WTC11 (cell line): ENCODE measurements around the gene GPX3.

Experiments
- ATF1 ChIP-seq: sonication (generic); formaldehyde crosslinking; IDR thresholded peaks from 2 replicates; pipeline ENCODE4 v1.8.1; 2023; ENCODE audit warnings: mild to moderate bottlenecking, moderate library complexity, missing genetic modification reagents
- CREB1 ChIP-seq: sonication (generic); formaldehyde crosslinking; IDR thresholded peaks from 2 replicates; pipeline ENCODE4 v1.8.0; 2023; ENCODE audit warnings: mild to moderate bottlenecking, missing genetic modification reagents
- CTCF ChIP-seq: fragments of 200-600 bp; IDR thresholded peaks from 2 replicates; pipeline ENCODE4 v1.8.0; 2022; ENCODE audit warnings: antibody characterized with exemption
- JUN ChIP-seq: sonication (generic); formaldehyde crosslinking; IDR thresholded peaks from 2 replicates; pipeline ENCODE4 v1.8.0; 2023; ENCODE audit warnings: mild to moderate bottlenecking, missing genetic modification reagents
- NFE2L1 ChIP-seq: sonication (generic); formaldehyde crosslinking; IDR thresholded peaks from 2 replicates; pipeline ENCODE4 v1.8.1; 2023; ENCODE audit warnings: missing genetic modification reagents

GRCh38 chr5:151017897-151018296, 2.5 kb upstream of the GPX3 start:
- TF ChIP-seq CTCF (no peak), NFE2L1 (CRISPR knock-in tag) (no peak), ATF1 (CRISPR knock-in tag) (no peak), CREB1 (no peak), JUN (CRISPR knock-in tag) (no peak)
